GM12891 (cell line): ENCODE data around the gene ZNF280B.
"Not testable (repeated sequence)": the region's sequence is repeated elsewhere in the genome, so short reads cannot be mapped to it uniquely, and the experiment has no call there.

Source experiments
- PAX5 ChIP-seq: IDR thresholded peaks from 2 replicates; pipeline ENCODE4 v1.6.1; 2011; ENCODE audit warnings: low read length, moderate library complexity, mild to moderate bottlenecking; ENCODE audit not compliant: insufficient read depth, severe bottlenecking
- POLR2A ChIP-seq: IDR thresholded peaks from 2 replicates; pipeline ENCODE4 v1.6.1; 2011; ENCODE audit warnings: low read depth, low read length, control low read depth
- POLR2AphosphoS5 ChIP-seq: IDR thresholded peaks from 2 replicates; pipeline ENCODE4 v1.6.1; 2011; ENCODE audit warnings: low read depth, low read length, control low read depth
- POU2F2 ChIP-seq: IDR thresholded peaks from 2 replicates; pipeline ENCODE4 v1.6.1; 2011; ENCODE audit warnings: low read depth, mild to moderate bottlenecking, control low read depth, low read length, moderate library complexity
- SPI1 ChIP-seq: IDR thresholded peaks from 2 replicates; pipeline ENCODE4 v1.6.1; 2011; ENCODE audit warnings: low read depth, low read length, control low read depth
- TAF1 ChIP-seq: IDR thresholded peaks from 2 replicates; pipeline ENCODE4 v1.6.1; 2011; ENCODE audit warnings: low read depth, low read length, control low read depth

DNA sequence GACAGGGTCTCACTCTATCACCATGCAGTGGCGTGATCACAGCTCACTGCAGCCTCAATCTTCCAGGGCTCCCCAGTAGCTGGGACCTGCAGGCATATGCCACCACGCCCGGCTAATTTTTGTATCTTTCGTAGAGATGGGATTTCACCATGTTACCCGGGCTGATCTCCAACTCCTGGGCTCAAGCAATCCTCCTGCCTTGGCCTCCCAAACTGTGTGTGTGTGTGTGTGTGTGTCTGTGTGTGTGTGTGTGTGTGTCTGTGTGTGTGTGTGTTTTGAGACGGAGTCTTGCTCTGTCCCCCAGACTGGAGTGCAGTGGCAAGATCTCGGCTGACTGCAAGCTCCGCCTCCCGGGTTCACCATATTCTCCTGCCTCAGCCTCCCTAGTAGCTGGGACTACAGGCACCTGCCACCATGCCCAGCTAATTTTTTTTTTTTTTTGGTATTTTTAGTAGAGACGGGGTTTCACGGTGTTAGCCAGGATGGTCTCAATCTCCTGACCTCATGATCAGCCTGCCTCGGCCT is 24.1 kb upstream of the ZNF280B start:
- not testable (repeated sequence) for TF ChIP-seq POLR2A, POLR2AphosphoS5, TAF1, POU2F2, PAX5, SPI1
